HG03571 (cell line): ENCODE results near the gene FANCB.

ENCODE experiments used
- ATAC-seq: cut with Tn5 transposase; IDR thresholded peaks from one replicate; pipeline ENCODE4 v1.9.1; 2021; ENCODE audit not compliant: unreplicated experiment

FANCB gene

GRCh38 chrX:14843666-14844065, 29.2 kb downstream of the FANCB start:
- ATAC-seq: no peak

- no peak for ATAC-seq
Measured at GRCh38 chrX:14837155-14837554, 35.7 kb downstream of the FANCB start.

GRCh38 chrX:14832586-14832985, 40.3 kb downstream of the FANCB start:
- ATAC-seq: no peak

GRCh38 chrX:14832151-14832550, 40.7 kb downstream of the FANCB start:
- ATAC-seq: no peak

GRCh38 chrX:14829643-14830042, 43.2 kb downstream of the FANCB start:
- no peak for ATAC-seq

DNA sequence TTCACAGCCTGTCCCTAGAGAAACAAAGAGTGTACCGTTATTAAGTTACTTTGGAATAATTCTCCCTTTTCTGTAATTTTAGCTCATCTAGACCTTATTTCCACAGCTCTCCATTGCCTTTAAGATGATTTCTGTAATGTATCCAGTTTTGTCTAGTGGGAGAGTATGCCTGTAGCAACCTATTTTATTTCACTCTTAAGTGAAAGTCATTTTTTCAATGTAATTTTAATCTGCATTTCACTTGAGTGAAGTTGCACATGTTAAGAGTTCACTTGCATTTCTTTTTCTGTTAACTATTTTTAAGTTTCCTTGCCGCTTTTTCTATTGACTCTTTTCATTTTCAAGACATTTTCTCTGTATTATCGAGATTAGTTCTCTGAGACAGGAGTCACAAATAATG, 46.5 kb downstream of the FANCB start:
- no peak for ATAC-seq

GRCh38 chrX:14825851-14826250, 47.0 kb downstream of the FANCB start:
- no peak for ATAC-seq

GRCh38 chrX:14819769-14820168, 53.1 kb downstream of the FANCB start:
- no peak for ATAC-seq

- ATAC-seq: no peak
Measured at GRCh38 chrX:14817571-14817970, 55.3 kb downstream of the FANCB start.

GRCh38 chrX:14802943-14803710, 69.7 kb downstream of the FANCB start:
- no peak for ATAC-seq

DNA sequence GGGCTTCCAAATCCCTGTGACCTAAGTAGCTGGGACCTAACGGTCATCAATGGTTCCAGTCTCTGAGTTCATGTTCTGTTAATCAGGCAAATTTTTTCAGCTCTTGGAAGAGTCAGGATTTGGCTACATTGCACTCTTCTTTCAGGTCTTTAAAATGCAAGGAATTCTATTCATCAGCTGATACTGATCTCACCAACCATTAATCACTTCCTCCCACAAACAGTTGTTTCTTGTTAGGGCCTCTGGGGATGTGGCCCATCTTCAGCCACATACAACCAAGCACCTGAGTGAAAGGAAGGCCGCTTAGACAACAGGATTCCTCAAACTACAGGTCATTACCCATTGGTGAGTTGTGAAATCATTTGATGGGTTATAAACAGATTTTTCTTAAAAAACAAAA, 71.7 kb downstream of the FANCB start:
- ATAC-seq: no peak

DNA sequence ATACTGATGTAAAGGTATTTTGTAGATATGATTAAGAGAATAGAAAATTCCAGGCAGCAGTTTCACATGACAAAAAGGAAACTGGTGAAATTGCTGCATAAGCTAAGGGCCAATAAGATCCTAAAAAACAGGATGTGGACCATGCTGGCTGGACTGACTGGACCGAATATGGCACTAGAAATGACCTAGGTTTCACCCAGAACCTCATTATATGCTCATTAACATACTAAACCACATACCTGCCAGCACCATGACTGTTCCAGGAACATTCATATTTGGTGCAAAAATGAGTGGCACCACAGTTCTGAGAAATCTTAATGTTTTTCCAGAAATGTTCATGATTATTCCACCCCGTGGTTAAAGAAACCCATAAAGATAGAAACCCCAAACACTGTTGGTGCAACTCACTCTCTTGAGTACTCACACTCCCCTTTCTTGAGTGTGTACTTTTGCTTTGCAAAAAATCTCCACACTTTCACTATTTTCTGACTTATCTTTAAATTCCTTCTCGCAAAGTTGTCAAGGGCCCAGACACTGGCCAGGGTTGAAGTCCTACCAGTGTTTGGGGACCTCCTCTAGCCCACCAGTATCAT, 74.0 kb downstream of the FANCB start:
- ATAC-seq: no peak
